Cerebellar cortex (tissue), 1 donor: ENCODE data around the gene SLC35B4.

Experiments used
- DNase-seq: peaks from one replicate; pipeline ENCODE4 v3.0.0-alpha.2; 2015; ENCODE audit warnings: low spot score

Gene SLC35B4

GRCh38 chr7:134316539-134317344, at the start of gene SLC35B4:
Gene SLC35B4 (minus strand): TSS chr7:134316930. CDS start chr7:134316751, 179 bp downstream.
- DNase-seq = peak; percentile 99

- DNase-seq = no peak
Measured at GRCh38 chr7:134366481-134366880, 49.8 kb upstream of the SLC35B4 start.

DNA sequence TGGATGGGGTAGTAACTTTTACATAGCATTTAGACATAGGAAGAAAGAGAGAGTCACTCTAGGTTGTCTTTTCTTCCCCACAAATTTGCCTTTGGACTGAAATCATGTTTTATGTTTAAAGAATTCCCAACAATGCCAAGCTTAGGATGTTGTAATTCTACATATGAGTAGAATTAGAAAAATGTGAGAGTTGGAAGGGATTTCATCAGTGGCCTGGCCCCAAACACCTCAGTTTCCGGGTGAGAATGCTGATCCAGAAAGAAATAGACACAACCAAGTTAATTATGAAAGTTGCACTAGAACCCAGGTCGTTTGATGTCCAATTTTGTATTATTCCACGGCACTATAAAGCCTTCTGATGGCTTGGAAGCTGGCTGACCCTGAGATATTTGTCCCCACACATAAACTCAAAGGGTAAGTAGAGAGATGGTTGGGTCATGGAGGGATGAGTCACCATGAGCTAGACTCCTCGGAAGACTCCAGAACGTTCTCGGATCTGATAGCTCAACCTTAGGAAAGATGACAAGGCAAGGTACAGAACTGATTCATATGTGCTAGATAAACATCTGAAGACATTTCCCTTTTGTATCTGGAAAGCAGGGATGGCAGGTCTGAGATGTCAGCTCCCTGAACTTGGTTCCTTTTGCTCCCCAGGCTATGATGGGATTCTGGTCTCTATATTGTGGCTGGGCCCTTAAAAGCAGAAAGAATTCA, 48.8 kb upstream of the SLC35B4 start:
- DNase-seq = no peak

DNA sequence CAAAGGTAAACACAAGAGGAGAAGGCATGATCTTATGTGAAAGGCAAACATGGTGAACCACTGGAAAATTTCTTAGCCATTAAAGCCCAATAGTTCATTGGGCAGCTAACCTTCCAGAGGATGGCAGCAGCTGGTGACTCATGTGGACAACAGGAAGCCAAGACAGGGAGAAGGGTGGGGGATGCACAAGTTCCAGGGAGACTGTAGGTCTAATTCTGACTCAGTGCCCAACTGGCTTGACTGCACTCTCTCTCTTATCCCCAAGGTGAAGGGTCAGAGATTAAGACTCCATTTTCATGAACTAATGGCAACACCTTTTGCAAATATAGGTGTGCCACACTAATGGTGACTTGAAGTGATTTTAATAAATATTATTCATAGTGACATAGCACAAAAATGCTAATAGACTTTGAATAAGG, 47.9 kb upstream of the SLC35B4 start:
- DNase-seq = no peak

- no peak for DNase-seq
Measured at GRCh38 chr7:134362587-134363483, 46.1 kb upstream of the SLC35B4 start.

- no peak for DNase-seq
Measured at GRCh38 chr7:134359787-134360432, 43.2 kb upstream of the SLC35B4 start.

GRCh38 chr7:134357486-134357885, 40.8 kb upstream of the SLC35B4 start:
- no peak for DNase-seq

DNA sequence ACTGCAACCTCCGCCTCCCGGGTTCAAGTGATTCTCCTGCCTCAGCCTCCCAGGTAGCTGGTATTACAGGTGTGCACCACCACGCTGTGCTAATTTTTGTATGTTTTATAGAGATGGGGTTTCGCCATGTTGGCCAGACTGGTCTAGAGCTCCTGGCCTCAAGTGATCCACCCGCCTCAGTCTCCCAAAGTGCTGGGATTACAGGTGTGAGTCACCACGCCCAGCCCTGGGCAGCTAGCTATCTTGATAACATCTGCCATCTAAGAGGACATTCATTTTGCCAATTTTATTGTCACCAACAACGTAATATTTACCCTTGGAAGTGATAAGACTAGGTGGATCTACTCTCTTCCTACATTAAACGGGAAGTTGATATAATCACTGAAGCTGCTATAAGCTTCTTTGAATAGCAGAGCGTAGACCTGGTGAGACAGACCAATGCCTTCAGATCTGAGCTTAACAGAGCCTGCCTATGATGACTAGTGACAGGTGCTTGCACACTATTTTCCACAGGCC, 39.7 kb upstream of the SLC35B4 start:
- DNase-seq = no peak

DNA sequence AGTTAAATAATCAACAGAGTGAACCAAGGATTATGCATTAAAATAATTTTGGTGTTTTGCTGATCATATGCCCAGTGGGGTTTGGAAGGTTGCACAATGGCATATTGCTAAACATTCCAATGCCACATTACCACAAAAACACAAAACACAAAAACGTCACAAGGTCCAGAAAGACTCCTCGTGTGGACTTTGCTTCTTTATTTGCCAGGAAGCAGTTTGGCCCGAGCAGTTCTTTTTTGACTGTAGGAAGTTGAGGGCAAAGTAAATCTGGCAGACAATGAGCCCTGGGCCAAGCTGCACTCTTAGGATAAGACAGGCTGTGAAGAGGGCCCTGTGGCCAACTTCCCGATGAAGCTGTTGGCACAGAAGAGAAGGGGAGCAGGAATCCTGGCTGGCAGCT, 39.2 kb upstream of the SLC35B4 start:
- DNase-seq = peak; percentile 19

- DNase-seq = no peak
Measured at GRCh38 chr7:134355004-134355525, 38.3 kb upstream of the SLC35B4 start.

GRCh38 chr7:134353411-134353810, 36.7 kb upstream of the SLC35B4 start:
- no peak for DNase-seq

DNA sequence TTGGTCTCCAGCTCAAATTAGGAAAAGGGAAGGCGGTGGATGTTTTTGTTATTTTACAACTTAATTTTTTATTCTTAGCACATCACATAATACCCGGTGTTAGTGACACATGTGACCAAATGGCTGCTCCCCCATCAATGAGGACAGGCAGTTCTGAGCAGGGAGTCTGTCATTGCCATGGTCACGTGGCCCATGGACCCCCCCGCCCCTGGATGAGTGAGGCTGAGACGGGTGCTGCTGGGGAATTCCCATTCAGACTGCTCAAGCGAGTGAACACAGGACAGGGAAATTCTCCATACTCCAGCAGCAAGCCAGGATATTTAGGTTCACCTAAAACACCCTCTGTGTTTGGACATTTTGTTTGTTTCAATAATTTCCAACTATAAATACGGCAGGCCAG, 34.7 kb upstream of the SLC35B4 start:
- no peak for DNase-seq

DNA sequence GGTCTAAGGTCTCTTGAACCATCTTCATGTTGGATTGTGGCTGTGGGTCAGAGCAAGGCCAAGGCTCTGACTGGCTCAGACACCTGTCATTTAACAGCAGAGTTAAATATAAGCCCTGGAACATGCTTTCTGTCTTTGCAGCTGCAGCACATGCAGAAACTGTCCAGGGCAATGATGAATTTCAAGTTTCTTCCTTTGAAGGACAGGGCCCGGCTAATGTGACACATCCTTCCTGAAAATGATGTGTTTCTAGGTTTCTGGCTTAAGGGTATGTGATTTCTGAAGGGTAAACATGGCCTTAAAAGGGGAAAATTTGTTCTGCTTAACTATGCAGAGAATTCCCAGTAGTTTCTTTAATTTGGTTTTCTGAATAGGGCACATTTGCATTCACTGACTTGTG, 34.0 kb upstream of the SLC35B4 start:
- no peak for DNase-seq

DNA sequence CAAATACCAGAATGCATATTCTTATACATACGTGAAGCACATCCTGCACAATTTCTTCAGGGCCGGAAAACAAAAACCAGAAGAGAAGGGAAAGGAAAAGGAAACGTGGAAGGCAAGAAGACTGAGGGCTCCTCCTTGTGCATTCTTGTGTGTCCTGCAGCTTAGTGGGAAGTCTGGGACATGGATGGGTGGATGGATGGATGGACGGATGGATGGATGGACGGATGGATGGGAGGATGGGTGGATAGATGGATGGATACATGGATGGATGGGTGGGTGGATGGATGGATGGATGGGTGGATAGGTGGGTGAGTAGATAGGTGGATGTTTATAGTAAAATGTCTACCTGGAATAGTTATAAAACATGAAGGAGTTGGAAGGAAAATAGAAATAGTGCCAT, 30.8 kb upstream of the SLC35B4 start:
- DNase-seq = no peak

DNA sequence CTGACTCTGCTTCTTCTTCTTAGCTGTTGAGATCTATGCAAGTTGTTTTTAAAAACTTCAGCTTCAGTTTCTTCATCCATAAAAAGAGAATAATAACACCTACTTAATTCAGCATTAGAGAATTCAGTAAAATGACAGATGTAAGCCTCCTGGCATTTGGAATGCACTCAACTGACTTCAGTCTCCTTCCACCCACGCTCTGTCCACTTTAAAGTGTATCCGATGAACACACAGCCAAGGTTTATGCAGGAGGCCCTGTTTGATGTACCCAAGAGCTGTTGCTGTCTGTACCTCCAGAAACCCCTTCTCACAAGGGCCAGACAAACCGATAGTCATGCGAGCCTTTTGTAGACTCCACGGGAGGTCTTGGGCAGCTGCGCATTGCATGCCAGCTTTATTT, 27.1 kb upstream of the SLC35B4 start:
- peak; percentile 67 for DNase-seq

DNA sequence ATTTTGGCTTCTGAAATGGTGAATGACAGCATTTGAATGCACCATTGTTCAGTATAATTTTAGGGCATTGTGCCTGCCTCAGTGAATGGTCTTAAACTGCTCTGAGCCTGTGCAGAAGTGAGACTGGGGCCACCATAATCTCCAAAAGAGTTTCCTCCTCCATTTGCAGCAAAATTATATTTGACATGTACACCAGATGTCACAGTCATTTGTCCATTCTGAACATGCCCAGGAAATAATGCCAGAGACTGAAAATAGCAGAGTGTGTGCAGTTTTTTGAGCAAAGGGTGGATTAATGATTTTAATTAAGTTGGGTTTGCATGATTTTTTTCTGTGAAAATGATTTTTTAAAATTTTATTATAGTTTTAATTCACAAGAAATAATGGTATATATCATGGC, 26.4 kb upstream of the SLC35B4 start:
- DNase-seq = peak; percentile 64

GRCh38 chr7:134339475-134339874, 22.7 kb upstream of the SLC35B4 start:
- DNase-seq = no peak

- DNase-seq = no peak
Measured at GRCh38 chr7:134337980-134338379, 21.2 kb upstream of the SLC35B4 start.

- DNase-seq = no peak
Measured at GRCh38 chr7:134334408-134334807, 17.7 kb upstream of the SLC35B4 start.

DNA sequence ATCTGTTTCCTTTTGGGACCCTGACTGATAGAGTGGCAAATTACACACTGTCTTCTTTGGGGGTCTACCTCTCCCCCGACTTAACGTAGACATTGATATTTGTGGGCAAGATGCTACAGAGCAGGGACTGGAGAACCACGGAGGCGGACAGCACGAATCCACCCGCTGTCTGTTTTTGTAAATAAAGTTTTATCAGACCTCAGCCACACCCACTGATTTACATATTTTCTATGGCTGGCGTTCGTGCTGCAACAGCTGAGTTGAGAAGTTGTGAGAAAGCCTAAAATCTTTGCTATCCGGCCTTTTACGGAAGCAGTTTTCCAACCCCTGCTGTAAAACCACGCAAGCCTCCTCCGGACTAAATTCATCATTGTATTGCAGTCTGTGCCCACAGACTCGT, 17.2 kb upstream of the SLC35B4 start:
- DNase-seq = no peak

- DNase-seq = no peak
Measured at GRCh38 chr7:134332892-134333291, 16.2 kb upstream of the SLC35B4 start.
